ENCODE measurements around the gene TPCN2. TPM values are rescaled to one million over a fixed set of nuclear protein-coding genes. Genes with fewer than 3 reads are reported as not detected.

TPCN2 gene
- polyA plus RNA-seq, 3 donors: 29.3 to 52.8 (median 31.5) TPM

DNA sequence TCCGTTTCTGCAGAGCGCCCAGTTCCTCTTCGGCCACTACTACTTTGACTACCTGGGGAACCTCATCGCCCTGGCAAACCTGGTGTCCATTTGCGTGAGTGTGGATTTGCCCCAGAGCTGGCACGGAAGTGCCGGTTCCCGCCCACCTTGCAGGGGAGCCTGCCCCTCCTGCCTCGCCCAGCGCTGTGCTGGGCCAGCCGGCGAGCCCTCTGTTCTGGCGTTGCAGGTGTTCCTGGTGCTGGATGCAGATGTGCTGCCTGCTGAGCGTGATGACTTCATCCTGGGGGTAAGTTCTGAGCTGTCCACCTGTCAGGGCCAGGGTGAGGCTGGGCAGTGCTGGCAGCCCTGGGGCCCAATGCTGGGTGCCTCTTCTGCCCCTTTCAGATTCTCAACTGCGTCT, 29.8 kb downstream of the TPCN2 start:
- no peak for TF ChIP-seq CTCF (IDR thresholded peaks at IDR 0.05)
- Histone ChIP-seq H3K4me2 (replicated peaks; ENCODE audit: extremely low read depth, low read length, poor library complexity, severe bottlenecking) (no peak overlapping the region), H4K20me1 (ENCODE audit: insufficient read depth, low read length) (peaks cover 35% of the 10 kb centered on the region), H3K79me2 (ENCODE audit: insufficient read depth, low read length) (peaks cover 26% of the 10 kb centered on the region), H3K27ac (ENCODE audit: low read depth in 1 of 2, low read length in 2 of 2) (peak overlapping the region; percentile 86 to 95), H3K9me3 (replicated peaks in 1 of 2; ENCODE audit: control insufficient read depth in 1 of 2, insufficient read depth in 1 of 2, low read length in 2 of 2) (no peaks in the 10 kb centered on the region), H3K27me3 (ENCODE audit: control insufficient read depth in 2 of 2, insufficient read depth in 2 of 2, low read length in 2 of 2) (no peaks in the 10 kb centered on the region), H3K4me3 (replicated peaks in 1 of 3; ENCODE audit: low read depth in 2 of 3, low read length in 3 of 3) (no peak overlapping the region), H3K36me3 (replicated peaks in 1 of 2; ENCODE audit: control insufficient read depth in 1 of 2, insufficient read depth in 2 of 2, low read length in 2 of 2) (peaks cover 67 to 73% of the 10 kb centered on the region in 2 donors), H3K4me1 (ENCODE audit: control insufficient read depth in 1 of 2, insufficient read depth in 2 of 2, low read length in 2 of 2) (peaks cover 32 to 36% of the 10 kb centered on the region in 2 donors), H2AFZ (ENCODE audit: insufficient read depth, low read depth, low read length, poor library complexity, severe bottlenecking) (no peak overlapping the region), H3K9ac (ENCODE audit: insufficient read depth, low read length, poor library complexity, severe bottlenecking) (peak overlapping the region; percentile 80)
- no peak for DNase-seq
- Mint-ChIP-seq H3K9me3 (no peaks in the 10 kb centered on the region), H3K27ac (peak overlapping the region; percentile 95 to 99 (median 97)), H3K36me3 (peaks cover 68 to 77% of the 10 kb centered on the region in 2 donors), H3K4me1 (peaks cover 35% of the 10 kb centered on the region), H3K27me3 (ENCODE audit: low read depth in 3 of 3) (peaks cover 0 to 1% (median 0%) of the 10 kb centered on the region in 3 donors), H3K4me3 (no peak overlapping the region)
- WGBS (ENCODE audit: insufficient coverage): 95% methylated on average over 14 of the region's 15 CpGs
- intact Hi-C loops (cut with micrococcal nuclease): no loop called here

DNA sequence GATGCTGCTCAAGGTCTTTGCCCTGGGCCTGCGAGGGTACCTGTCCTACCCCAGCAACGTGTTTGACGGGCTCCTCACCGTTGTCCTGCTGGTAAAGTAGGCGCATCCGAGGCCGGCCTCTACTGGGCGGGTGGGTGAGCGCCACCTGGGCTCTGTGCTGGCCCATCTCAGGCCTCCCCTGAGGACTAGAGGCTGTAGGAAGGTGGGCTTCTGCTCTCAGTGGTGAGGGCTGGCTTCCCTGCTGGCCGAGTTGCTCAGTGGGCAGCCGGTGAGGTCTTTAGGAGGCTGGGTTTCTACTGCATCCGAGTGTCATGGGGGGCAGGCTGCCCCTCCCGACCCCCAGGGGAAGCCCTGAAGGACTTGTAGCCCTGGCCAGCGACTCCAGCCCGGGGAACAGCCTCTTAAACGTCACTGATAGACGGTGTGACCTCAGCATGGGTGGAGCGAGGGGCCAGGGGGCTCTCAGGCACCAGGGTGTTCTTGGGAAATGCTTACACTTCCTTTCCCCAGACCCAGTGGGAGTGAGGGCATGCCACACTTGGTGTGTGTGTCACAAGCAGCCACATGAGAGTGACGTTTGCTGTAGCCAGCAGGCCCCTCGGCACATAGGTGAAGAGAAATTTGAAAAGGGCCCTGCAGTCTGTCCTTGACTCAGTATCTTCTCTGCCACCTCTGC, 30.3 kb downstream of the TPCN2 start:
- TF ChIP-seq CTCF (IDR thresholded peaks at IDR 0.05): no peak
- no peaks in the 10 kb centered on the region for H3K27me3 ChIP-seq (ENCODE audit: control insufficient read depth in 2 of 2, insufficient read depth in 2 of 2, low read length in 2 of 2)
- H3K9ac ChIP-seq (ENCODE audit: insufficient read depth, low read length, poor library complexity, severe bottlenecking): peak overlapping the region; percentile 80
- Mint-ChIP-seq H3K4me3 (peak overlapping the region in 1 of 2 donors; percentile 11), H3K9me3 (no peaks in the 10 kb centered on the region), H3K27me3 (ENCODE audit: low read depth in 3 of 3) (no peaks in the 10 kb centered on the region), H3K36me3 (peaks cover 69 to 77% of the 10 kb centered on the region in 2 donors), H3K27ac (peak overlapping the region; percentile 95 to 99 (median 97)), H3K4me1 (peaks cover 35% of the 10 kb centered on the region)
- WGBS (ENCODE audit: insufficient coverage): 71% methylated on average over 18 of the region's 20 CpGs
- no peak overlapping the region for H3K4me2 ChIP-seq (replicated peaks; ENCODE audit: extremely low read depth, low read length, poor library complexity, severe bottlenecking)
- peak; percentile 95 to 98 (median 96) for DNase-seq
- no peak overlapping the region for H3K4me3 ChIP-seq (replicated peaks in 1 of 3; ENCODE audit: low read depth in 2 of 3, low read length in 3 of 3)
- peaks cover 32% of the 10 kb centered on the region for H4K20me1 ChIP-seq (ENCODE audit: insufficient read depth, low read length)
- peak overlapping the region; percentile 86 to 95 for H3K27ac ChIP-seq (ENCODE audit: low read depth in 1 of 2, low read length in 2 of 2)
- peaks cover 26% of the 10 kb centered on the region for H3K79me2 ChIP-seq (ENCODE audit: insufficient read depth, low read length)
- H3K9me3 ChIP-seq (replicated peaks in 1 of 2; ENCODE audit: control insufficient read depth in 1 of 2, insufficient read depth in 1 of 2, low read length in 2 of 2): no peaks in the 10 kb centered on the region
- peaks cover 32 to 36% of the 10 kb centered on the region in 2 donors for H3K4me1 ChIP-seq (ENCODE audit: control insufficient read depth in 1 of 2, insufficient read depth in 2 of 2, low read length in 2 of 2)
- no peak overlapping the region for H2AFZ ChIP-seq (ENCODE audit: insufficient read depth, low read depth, low read length, poor library complexity, severe bottlenecking)
- intact Hi-C loops (cut with micrococcal nuclease): no loop called here
- peaks cover 67 to 73% of the 10 kb centered on the region in 2 donors for H3K36me3 ChIP-seq (replicated peaks in 1 of 2; ENCODE audit: control insufficient read depth in 1 of 2, insufficient read depth in 2 of 2, low read length in 2 of 2)
